22Rv1 (cell line): ENCODE data around the gene KATNAL1.

ENCODE experiments used
- H3K27ac ChIP-seq: fragments of 450-650 bp; 2 replicates; pipeline ENCODE4 v1.5.1; 2017
- ZFX ChIP-seq: fragments of 450-650 bp; IDR thresholded peaks from 2 replicates; pipeline ENCODE4 v1.6.1; 2017; ENCODE audit warnings: antibody characterized with exemption, borderline replicate concordance
- TF ChIP-seq, protein P1 (sequence below): fragments of 450-650 bp; IDR thresholded peaks from 2 replicates; pipeline ENCODE4 v1.5.1; 2017; ENCODE audit warnings: mild to moderate bottlenecking

KATNAL1 gene

DNA sequence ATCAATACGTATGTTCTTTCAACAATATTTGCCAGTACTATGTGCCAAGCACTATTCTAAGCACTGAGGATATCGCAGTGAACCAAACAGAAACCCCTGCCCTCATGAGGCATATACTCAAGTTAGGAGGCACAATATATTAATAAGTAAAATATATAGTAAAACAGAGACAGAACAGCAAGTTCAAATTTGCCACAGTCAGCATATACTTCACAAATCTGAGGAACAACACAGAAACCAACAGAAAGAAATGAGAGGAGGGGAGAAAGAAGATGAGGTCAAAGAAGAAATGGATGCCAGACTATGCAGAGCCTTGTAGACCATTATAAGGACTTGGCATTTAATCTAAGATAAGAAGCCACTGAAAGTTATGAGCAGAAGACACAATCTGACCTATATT is 59.9 kb downstream of the KATNAL1 start:
- H3K27ac ChIP-seq, result no peak overlapping the region
- TF ChIP-seq, protein P1, sequence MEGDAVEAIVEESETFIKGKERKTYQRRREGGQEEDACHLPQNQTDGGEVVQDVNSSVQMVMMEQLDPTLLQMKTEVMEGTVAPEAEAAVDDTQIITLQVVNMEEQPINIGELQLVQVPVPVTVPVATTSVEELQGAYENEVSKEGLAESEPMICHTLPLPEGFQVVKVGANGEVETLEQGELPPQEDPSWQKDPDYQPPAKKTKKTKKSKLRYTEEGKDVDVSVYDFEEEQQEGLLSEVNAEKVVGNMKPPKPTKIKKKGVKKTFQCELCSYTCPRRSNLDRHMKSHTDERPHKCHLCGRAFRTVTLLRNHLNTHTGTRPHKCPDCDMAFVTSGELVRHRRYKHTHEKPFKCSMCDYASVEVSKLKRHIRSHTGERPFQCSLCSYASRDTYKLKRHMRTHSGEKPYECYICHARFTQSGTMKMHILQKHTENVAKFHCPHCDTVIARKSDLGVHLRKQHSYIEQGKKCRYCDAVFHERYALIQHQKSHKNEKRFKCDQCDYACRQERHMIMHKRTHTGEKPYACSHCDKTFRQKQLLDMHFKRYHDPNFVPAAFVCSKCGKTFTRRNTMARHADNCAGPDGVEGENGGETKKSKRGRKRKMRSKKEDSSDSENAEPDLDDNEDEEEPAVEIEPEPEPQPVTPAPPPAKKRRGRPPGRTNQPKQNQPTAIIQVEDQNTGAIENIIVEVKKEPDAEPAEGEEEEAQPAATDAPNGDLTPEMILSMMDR, result no peak

DNA sequence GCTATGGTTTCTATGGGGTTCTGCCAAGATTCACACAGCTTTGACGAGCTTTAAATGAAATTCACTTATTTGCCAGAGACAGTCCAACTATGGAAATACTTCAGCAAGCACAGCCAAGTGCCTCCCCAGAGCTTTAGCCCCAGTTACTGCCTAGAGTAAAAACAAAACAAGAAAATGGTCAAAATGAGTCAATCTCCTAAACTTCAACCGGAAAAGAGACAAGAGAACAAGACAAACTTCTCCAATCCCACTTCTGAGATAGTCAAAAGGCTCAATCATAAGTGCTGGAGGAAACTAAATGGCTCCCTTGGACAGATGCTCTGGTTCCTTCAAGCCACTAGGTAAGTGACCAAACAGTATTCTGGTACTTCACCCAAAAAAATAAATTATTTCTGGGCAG is 65.8 kb downstream of the KATNAL1 start:
- no peak overlapping the region for H3K27ac ChIP-seq
- TF ChIP-seq ZFX, result no peak
- TF ChIP-seq, protein P1, result no peak

DNA sequence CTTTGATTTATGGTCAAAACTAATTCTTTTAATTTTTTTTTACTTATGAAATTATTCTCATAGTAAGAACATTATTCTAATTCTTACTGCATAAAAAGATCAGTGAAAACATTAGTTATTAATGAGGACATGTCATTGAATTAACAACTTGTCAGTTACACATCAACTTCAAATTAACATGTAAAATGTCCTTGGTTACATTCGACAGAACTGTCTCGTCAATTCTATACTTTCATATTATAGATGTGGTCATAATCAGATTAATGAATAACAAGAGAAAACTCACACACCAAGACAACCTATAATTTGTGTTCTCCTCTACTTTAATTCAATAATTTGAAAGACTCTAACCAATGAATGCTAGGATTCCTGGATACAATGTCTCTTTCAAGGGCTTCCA is 66.7 kb downstream of the KATNAL1 start:
- TF ChIP-seq, protein P1, result no peak
- no peak for TF ChIP-seq ZFX
- H3K27ac ChIP-seq, result no peak overlapping the region

DNA sequence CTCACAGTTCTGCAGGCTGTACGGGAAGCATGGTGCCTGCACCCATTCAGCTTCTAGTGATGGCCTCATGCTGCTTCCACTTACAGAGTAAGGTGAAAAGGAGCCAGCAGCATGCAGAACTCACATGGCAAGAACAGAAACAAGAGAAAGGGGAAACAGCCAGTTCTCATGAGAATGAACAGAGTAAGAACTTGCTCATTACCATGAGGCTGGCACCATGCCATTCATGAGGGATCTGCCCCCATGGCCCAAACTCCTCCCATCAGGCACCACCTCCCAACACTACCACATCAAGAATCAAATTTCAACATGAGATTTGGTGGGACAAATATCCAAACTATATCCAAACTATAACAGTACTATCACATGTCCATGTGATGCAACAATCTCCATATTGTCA is 72.1 kb downstream of the KATNAL1 start:
- TF ChIP-seq, protein P1, result no peak
- TF ChIP-seq ZFX, result no peak
- no peak overlapping the region for H3K27ac ChIP-seq

DNA sequence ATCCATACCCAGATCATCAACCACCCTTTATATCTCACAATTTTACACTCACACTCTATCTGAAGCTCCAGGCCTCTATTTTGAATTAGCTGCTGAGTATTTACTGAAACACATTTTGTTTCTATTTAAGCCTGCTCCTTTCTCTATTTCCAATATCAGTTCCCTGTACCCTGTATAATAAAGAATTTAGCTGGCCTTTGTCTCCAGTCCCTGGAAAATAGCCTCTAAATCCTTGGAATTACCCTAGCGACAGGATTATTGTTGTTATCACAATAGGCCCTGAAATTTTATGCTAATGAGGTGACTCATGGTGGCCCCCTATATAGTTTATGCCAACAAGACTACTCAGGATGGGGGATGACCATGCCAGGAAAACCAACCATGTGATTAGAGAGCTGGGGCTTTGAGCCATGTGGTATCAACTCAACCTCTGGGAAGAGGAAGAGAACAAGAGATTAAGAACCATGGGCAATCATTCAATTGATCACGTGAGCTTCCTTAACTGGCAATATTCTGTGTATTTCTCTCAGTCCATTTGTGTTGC is 72.7 kb downstream of the KATNAL1 start:
- no peak overlapping the region for H3K27ac ChIP-seq
- TF ChIP-seq, protein P1, result no peak
- TF ChIP-seq ZFX, result no peak

DNA sequence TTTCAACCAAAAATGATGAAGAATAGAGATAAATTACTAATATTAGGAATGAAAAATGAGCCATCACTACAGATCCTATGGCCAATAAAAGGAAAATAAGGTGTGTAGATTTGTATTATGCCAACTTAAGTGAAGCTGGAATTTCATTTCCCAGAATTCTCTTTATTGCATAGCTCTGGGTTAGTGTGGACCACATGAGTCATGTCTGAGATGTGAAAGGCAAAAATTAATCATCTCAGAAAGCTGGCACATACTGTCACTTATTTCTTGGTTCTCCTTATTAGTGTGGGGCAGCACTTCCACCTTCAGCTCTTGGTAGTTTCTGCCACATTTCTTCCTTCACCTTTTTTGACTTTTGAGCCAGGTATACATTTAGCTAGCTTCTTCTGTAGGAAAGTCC is 82.6 kb downstream of the KATNAL1 start:
- TF ChIP-seq, protein P1, result no peak
- no peak for TF ChIP-seq ZFX
- no peak overlapping the region for H3K27ac ChIP-seq

DNA sequence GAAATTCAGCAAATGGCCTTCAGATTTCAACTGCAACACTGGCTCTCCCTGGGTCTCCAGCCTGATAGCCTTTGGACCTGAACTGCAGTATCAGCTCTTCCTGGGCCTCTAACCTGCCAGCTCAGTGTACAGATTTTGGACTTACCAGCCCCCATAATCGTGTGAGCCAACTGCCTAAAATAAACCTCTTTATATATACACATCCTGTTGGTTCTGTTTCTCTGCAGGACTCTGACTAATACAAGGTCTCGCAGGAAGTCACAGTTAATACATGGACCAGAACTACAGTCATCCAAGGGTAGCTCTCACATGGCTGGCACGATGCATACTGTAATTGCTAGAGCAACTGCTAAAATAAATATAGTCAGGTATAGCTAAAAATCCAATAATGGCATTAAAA is 85.1 kb downstream of the KATNAL1 start:
- TF ChIP-seq, protein P1, result no peak
- no peak for TF ChIP-seq ZFX

More for the DNA sequence above, 85.1 kb downstream of the KATNAL1 start:
- H3K27ac ChIP-seq, result no peak overlapping the region
